PC-3 (cell line): ENCODE data around the gene WTAP.

Source experiments
- EZH2 ChIP-seq: fragments of 300-600 bp; sonication (generic); IDR thresholded peaks from one replicate; pipeline ENCODE4 v1.6.1; 2017; ENCODE audit warnings: antibody characterized with exemption, mild to moderate bottlenecking, low read length; ENCODE audit not compliant: unreplicated experiment
- EZH2phosphoT487 ChIP-seq: fragments of 300-600 bp; sonication (generic); IDR thresholded peaks from 2 replicates; pipeline ENCODE4 v1.6.1; 2018; ENCODE audit warnings: mild to moderate bottlenecking, antibody characterized with exemption, low read length, borderline replicate concordance
- TF ChIP-seq, protein P1 (sequence below): fragments of 300-600 bp; sonication (generic); conservative IDR thresholded peaks from 2 replicates; pipeline ENCODE4 v1.5.1; 2017; ENCODE audit warnings: antibody characterized with exemption, low read depth, mild to moderate bottlenecking, low read length

GRCh38 chr6:159701413-159701999 lies 25.8 kb upstream of the WTAP start:
- no peak for TF ChIP-seq EZH2
- TF ChIP-seq, protein P1, sequence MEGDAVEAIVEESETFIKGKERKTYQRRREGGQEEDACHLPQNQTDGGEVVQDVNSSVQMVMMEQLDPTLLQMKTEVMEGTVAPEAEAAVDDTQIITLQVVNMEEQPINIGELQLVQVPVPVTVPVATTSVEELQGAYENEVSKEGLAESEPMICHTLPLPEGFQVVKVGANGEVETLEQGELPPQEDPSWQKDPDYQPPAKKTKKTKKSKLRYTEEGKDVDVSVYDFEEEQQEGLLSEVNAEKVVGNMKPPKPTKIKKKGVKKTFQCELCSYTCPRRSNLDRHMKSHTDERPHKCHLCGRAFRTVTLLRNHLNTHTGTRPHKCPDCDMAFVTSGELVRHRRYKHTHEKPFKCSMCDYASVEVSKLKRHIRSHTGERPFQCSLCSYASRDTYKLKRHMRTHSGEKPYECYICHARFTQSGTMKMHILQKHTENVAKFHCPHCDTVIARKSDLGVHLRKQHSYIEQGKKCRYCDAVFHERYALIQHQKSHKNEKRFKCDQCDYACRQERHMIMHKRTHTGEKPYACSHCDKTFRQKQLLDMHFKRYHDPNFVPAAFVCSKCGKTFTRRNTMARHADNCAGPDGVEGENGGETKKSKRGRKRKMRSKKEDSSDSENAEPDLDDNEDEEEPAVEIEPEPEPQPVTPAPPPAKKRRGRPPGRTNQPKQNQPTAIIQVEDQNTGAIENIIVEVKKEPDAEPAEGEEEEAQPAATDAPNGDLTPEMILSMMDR, result no peak
- TF ChIP-seq EZH2phosphoT487, result no peak
